Measurements from ENCODE around the gene PPIP5K2. TPM values are rescaled to one million over a fixed set of nuclear protein-coding genes. Genes with fewer than 3 reads are reported as not detected.

Gene PPIP5K2
- total RNA-seq, 4 donors from 2014 or later: 17.0 to 51.2 (median 31.7) TPM

DNA sequence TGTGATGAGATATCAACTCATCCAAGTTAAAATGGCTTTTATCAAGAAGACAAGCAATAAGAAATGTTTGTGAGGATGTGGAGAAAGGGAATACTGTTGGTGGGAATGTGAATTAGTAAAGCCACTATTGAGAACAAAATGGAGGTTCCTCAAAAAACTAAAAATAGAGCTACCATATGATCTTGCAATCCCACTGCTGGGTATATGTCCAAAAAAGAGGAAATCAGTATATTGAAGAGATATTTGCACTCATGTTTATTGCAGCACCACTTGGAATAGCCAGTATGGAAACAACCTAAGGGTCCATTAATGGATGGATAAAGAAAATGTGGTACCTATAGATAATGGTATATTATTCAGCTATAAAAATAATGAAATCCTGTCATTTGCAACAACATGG lies 25.1 kb downstream of the PPIP5K2 start:
- Histone ChIP-seq H3K36me3 (peaks cover 0 to 16% (median 0%) of the 10 kb centered on the region in 3 donors), H3K27me3 (no peaks in the 10 kb centered on the region), H3K9me3 (no peaks in the 10 kb centered on the region), H3K4me1 (no peaks in the 10 kb centered on the region), H3K27ac (no peak overlapping the region), H3K4me3 (no peak overlapping the region)
- DNase-seq: no peak
- TF ChIP-seq, protein P1, sequence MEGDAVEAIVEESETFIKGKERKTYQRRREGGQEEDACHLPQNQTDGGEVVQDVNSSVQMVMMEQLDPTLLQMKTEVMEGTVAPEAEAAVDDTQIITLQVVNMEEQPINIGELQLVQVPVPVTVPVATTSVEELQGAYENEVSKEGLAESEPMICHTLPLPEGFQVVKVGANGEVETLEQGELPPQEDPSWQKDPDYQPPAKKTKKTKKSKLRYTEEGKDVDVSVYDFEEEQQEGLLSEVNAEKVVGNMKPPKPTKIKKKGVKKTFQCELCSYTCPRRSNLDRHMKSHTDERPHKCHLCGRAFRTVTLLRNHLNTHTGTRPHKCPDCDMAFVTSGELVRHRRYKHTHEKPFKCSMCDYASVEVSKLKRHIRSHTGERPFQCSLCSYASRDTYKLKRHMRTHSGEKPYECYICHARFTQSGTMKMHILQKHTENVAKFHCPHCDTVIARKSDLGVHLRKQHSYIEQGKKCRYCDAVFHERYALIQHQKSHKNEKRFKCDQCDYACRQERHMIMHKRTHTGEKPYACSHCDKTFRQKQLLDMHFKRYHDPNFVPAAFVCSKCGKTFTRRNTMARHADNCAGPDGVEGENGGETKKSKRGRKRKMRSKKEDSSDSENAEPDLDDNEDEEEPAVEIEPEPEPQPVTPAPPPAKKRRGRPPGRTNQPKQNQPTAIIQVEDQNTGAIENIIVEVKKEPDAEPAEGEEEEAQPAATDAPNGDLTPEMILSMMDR (IDR thresholded peaks at IDR 0.05): no peak
- no peak for TF ChIP-seq POLR2A (IDR thresholded peaks at IDR 0.05)

DNA sequence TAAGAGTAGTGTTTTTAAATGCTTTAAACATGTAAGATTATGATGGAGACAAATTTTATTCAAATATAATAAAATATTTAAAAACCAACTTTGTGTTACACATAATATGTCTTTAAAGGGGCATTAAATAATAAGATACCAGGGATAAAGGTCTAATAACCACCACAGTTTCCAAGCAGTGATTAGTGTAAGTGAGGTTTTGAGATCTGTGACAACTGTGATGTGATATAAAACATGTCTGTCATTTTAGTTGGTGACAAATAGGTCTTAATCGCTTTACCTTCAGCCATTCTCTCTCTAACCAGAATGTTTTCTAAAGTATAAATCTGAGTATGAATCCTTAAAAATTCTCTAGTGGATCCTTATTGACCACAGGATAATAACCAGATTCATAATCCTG lies 28.1 kb downstream of the PPIP5K2 start:
- Histone ChIP-seq H3K4me1 (no peaks in the 10 kb centered on the region), H3K36me3 (peaks cover 0 to 19% (median 0%) of the 10 kb centered on the region in 3 donors), H3K27ac (no peak overlapping the region), H3K9me3 (no peaks in the 10 kb centered on the region), H3K27me3 (no peaks in the 10 kb centered on the region), H3K4me3 (no peak overlapping the region)
- no peak for DNase-seq
- no peak for TF ChIP-seq POLR2A (IDR thresholded peaks at IDR 0.05)
- TF ChIP-seq, protein P1 (IDR thresholded peaks at IDR 0.05): no peak

DNA sequence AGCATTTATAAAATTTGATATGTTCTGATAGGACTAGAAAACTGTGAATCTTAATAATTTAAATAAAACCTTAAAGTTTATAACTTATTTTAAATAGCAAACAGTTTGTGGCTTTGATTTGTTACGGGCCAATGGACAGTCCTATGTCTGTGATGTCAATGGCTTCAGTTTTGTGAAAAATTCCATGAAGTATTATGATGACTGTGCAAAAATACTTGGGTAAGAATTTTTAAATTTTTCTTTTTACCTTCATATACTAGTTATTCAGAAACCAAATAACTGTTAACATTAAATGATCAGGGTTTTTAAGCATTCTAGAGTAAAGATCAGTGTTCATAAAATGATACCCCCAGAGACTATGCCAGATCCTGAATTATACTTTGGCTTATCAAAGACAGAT lies 31.1 kb downstream of the PPIP5K2 start:
- H3K36me3 ChIP-seq: peaks cover 0 to 36% (median 0%) of the 10 kb centered on the region in 3 donors
- H3K9me3 ChIP-seq: no peaks in the 10 kb centered on the region
- DNase-seq: no peak
- TF ChIP-seq, protein P1 (IDR thresholded peaks at IDR 0.05): no peak
- no peak for TF ChIP-seq POLR2A (IDR thresholded peaks at IDR 0.05)
- H3K27ac ChIP-seq: no peak overlapping the region
- no peaks in the 10 kb centered on the region for H3K27me3 ChIP-seq
- no peaks in the 10 kb centered on the region for H3K4me1 ChIP-seq
- no peak overlapping the region for H3K4me3 ChIP-seq

DNA sequence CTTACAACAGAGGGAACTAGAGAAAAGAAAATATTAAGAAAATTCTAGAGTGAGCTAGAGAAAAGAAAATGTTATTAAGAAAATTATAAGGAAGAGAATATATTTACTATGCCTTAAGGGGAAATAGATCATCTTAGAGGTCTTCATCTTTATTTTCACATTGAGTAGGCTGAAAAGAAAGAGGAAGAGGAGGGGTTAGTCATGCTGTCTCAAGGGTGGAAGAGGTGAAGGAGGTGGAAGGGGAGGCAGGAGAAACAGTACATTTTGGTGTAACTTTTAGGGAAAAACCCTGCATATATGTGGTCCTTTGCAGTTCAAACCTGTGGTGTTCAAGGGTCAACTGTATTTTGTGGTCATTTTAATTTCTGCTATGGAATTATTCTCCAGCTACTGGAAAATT lies 46.6 kb downstream of the PPIP5K2 start:
- Histone ChIP-seq H3K9me3 (no peaks in the 10 kb centered on the region), H3K36me3 (peaks cover 0 to 29% (median 0%) of the 10 kb centered on the region in 3 donors), H3K27ac (no peak overlapping the region), H3K4me3 (no peak overlapping the region), H3K4me1 (no peaks in the 10 kb centered on the region), H3K27me3 (no peaks in the 10 kb centered on the region)
- no peak for DNase-seq
- no peak for TF ChIP-seq POLR2A (IDR thresholded peaks at IDR 0.05)
- TF ChIP-seq, protein P1 (IDR thresholded peaks at IDR 0.05): no peak

DNA sequence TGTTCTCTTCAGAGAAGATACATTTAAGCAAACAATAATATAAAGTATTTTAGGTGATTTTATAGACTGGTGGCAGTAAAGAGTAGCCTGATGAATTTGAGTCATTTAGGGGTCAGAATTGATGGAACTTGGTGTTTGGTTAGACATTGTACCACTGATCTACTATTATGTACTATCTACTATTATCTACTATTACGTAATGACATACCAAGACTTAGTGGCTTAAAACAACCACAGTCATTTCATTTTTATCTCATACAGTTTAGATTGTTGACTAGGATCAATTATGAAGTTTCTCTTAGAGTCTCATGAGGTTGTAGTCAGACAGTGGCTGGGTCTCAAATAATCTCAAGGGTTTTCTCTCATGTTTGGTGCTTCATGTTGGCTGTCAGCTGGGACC lies 54.0 kb downstream of the PPIP5K2 start:
- peaks cover 0 to 25% (median 0%) of the 10 kb centered on the region in 3 donors for H3K36me3 ChIP-seq
- H3K27me3 ChIP-seq: no peaks in the 10 kb centered on the region
- H3K4me3 ChIP-seq: no peak overlapping the region
- no peaks in the 10 kb centered on the region for H3K4me1 ChIP-seq
- H3K9me3 ChIP-seq: no peaks in the 10 kb centered on the region
- no peak overlapping the region for H3K27ac ChIP-seq
- TF ChIP-seq POLR2A (IDR thresholded peaks at IDR 0.05): no peak
- TF ChIP-seq, protein P1 (IDR thresholded peaks at IDR 0.05): no peak
- DNase-seq: no peak

DNA sequence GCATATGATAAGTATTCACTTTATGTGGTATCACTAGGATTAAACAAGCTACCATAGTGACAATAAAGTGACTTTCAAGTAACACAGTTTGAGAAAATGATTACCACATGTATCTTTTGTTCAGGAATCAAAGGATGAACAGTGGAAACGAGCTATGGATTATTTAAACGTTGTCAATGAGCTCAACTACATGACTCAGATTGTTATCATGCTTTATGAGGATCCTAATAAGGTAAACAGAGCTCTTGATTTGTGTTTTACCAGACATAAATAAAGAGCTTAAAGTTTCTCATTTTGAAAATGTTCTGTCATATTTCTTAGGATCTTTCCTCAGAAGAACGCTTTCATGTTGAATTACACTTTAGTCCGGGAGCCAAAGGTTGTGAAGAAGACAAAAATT lies 57.4 kb downstream of the PPIP5K2 start:
- Histone ChIP-seq H3K4me1 (no peaks in the 10 kb centered on the region), H3K36me3 (peaks cover 0 to 54% (median 0%) of the 10 kb centered on the region in 3 donors), H3K27me3 (no peaks in the 10 kb centered on the region), H3K9me3 (no peaks in the 10 kb centered on the region), H3K4me3 (no peak overlapping the region), H3K27ac (no peak overlapping the region)
- no peak for DNase-seq
- TF ChIP-seq POLR2A (IDR thresholded peaks at IDR 0.05): no peak
- TF ChIP-seq, protein P1 (IDR thresholded peaks at IDR 0.05): no peak
